HepG2 (cell line): ENCODE measurements around the gene GRAP.

ENCODE experiments used
- CBX5 ChIP-seq: sonication (generic); formaldehyde crosslinking; IDR thresholded peaks from 2 replicates; pipeline ENCODE4 v1.4.0; 2020; ENCODE audit warnings: missing genetic modification reagents, borderline replicate concordance
- CTCF ChIP-seq: sonication (generic); formaldehyde crosslinking; IDR thresholded peaks from 2 replicates; pipeline ENCODE4 v1.5.0; 2020; ENCODE audit warnings: mild to moderate bottlenecking, missing genetic modification reagents, moderate library complexity
- HNRNPL ChIP-seq: fragments of 200-400 bp; formaldehyde crosslinking; IDR thresholded peaks from 2 replicates; pipeline ENCODE4 v1.6.1; 2017; ENCODE audit warnings: mild to moderate bottlenecking, low read depth, low read length
- KDM1A ChIP-seq: IDR thresholded peaks from 2 replicates; pipeline ENCODE4 v1.6.1; 2016; ENCODE audit warnings: missing compliant biosample characterization
- NFRKB ChIP-seq: fragments of 450-650 bp; IDR thresholded peaks from 2 replicates; pipeline ENCODE4 v1.6.1; 2017
- PATZ1 ChIP-seq: sonication (generic); formaldehyde crosslinking; IDR thresholded peaks from 2 replicates; pipeline ENCODE4 v1.4.0; 2020; ENCODE audit warnings: missing genetic modification reagents
- STAT6 ChIP-seq: sonication (generic); formaldehyde crosslinking; IDR thresholded peaks from 2 replicates; pipeline ENCODE4 v1.4.0; 2020; ENCODE audit warnings: missing genetic modification reagents, mild to moderate bottlenecking, borderline replicate concordance
- ZNF337 ChIP-seq: sonication (generic); formaldehyde crosslinking; IDR thresholded peaks from 2 replicates; pipeline ENCODE4 v1.5.1; 2020; ENCODE audit warnings: missing genetic modification reagents, low read depth, mild to moderate bottlenecking, borderline replicate concordance

GRCh38 chr17:19021622-19022083 is 25.1 kb downstream of the GRAP start:
- TF ChIP-seq PATZ1 (CRISPR knock-in tag): no peak
- TF ChIP-seq ZNF337 (CRISPR knock-in tag): no peak
- TF ChIP-seq KDM1A (CRISPR knock-in tag): no peak
- TF ChIP-seq CBX5 (CRISPR knock-in tag): no peak
- no peak for TF ChIP-seq HNRNPL
- no peak for TF ChIP-seq STAT6 (CRISPR knock-in tag)
- no peak for TF ChIP-seq CTCF (CRISPR knock-in tag)
- TF ChIP-seq NFRKB: no peak
